DND-41 (cell line): Measurements from ENCODE around the gene MEIS3.
"Not testable (repeated sequence)": the region's sequence is repeated elsewhere in the genome, so short reads cannot be mapped to it uniquely, and the experiment has no call there.

Experiments
- ATAC-seq: fragments of 200-7000 bp; cut with Tn5 transposase; 3 replicates; pipeline ENCODE4 v1.9.1; 2021; ENCODE audit warnings: low read depth; ENCODE audit not compliant: insufficient read depth
- DNase-seq: peaks from one replicate; pipeline ENCODE4 v3.0.0-alpha.2; 2020
- H2AFZ ChIP-seq: 2 replicates; pipeline ENCODE4 v1.6.0; 2012; ENCODE audit warnings: low read depth, low read length
- H3K27ac ChIP-seq: 2 replicates; pipeline ENCODE4 v1.5.1; 2012; ENCODE audit warnings: low read length, inconsistent platforms
- H3K27me3 ChIP-seq: fragments of 200-600 bp; sonication (generic); 2 replicates; pipeline ENCODE4 v1.6.0; 2012; ENCODE audit warnings: low read length, mild to moderate bottlenecking, inconsistent platforms; ENCODE audit not compliant: insufficient read depth, poor library complexity
- H3K36me3 ChIP-seq: 2 replicates; pipeline ENCODE4 v1.5.1; 2012; ENCODE audit warnings: low read length, inconsistent platforms; ENCODE audit not compliant: insufficient read depth
- H3K4me1 ChIP-seq: 2 replicates; pipeline ENCODE4 v1.5.1; 2012; ENCODE audit warnings: mild to moderate bottlenecking, low read length; ENCODE audit not compliant: insufficient read depth
- H3K4me2 ChIP-seq: 2 replicates; pipeline ENCODE4 v1.6.0; 2012; ENCODE audit warnings: mild to moderate bottlenecking, moderate library complexity, low read length, inconsistent platforms; ENCODE audit not compliant: insufficient read depth
- H3K4me3 ChIP-seq, 2 experiments: fragments of 200-600 bp in 1 of 2; shearing (Covaris generic) in 1 of 2; 2 replicates each; pipeline ENCODE4 v1.5.1; 2012 to 2016; ENCODE audit warnings: inconsistent platforms in 2 of 2, low read length in 2 of 2, mild to moderate bottlenecking in 2 of 2, low read depth in 1 of 2, moderate library complexity in 1 of 2
- H3K79me2 ChIP-seq: 2 replicates; pipeline ENCODE4 v1.6.0; 2012; ENCODE audit warnings: low read length, inconsistent platforms; ENCODE audit not compliant: insufficient read depth
- H3K9ac ChIP-seq: 2 replicates; pipeline ENCODE4 v1.6.0; 2012; ENCODE audit warnings: low read depth, mild to moderate bottlenecking, inconsistent platforms, low read length, moderate library complexity
- H3K9me3 ChIP-seq: 2 replicates; pipeline ENCODE4 v1.5.1; 2012; ENCODE audit warnings: low read length, moderate library complexity, mild to moderate bottlenecking, inconsistent platforms; ENCODE audit not compliant: insufficient read depth, severe bottlenecking
- H4K20me1 ChIP-seq: 2 replicates; pipeline ENCODE4 v1.6.0; 2012; ENCODE audit warnings: low read length; ENCODE audit not compliant: insufficient read depth
- EZH2 ChIP-seq: IDR thresholded peaks from 3 replicates; pipeline ENCODE4 v1.6.1; 2012; ENCODE audit warnings: borderline replicate concordance, low read depth, mild to moderate bottlenecking, moderate library complexity, low read length, inconsistent platforms; ENCODE audit not compliant: severe bottlenecking
- TF ChIP-seq, protein P1 (sequence below): IDR thresholded peaks from 2 replicates; pipeline ENCODE4 v1.5.1; 2012; ENCODE audit warnings: borderline replicate concordance, low read length, moderate library complexity, mild to moderate bottlenecking; ENCODE audit not compliant: poor library complexity, severe bottlenecking; ENCODE audit errors: extremely low read depth

The MEIS3 gene

DNA sequence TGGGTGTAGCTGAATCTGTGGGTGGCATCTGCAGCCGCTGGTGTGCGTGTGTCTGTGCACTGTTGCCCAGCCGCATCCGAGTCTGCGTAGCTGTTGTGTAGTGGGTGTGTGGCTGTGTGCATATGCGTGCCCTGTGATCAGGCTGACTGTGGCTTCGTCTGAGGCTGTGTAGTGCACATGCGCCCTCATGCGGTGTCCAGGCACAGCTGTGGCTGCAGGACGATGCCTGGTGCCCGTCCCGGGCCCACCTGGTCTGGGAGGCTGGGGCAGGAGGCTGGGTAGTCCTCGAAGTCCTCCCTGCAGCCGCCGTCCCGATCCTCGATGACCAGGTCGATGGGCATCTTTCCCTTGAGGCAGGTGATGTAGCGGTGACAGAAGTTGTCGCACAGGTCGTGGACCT, 4.9 kb downstream of the MEIS3 start:
- Histone ChIP-seq H3K27ac (no peak overlapping the region), H3K36me3 (no peaks in the 10 kb centered on the region), H3K9me3 (no peaks in the 10 kb centered on the region), H3K79me2 (no peaks in the 10 kb centered on the region), H3K27me3 (peaks cover 2% of the 10 kb centered on the region), H2AFZ (no peak overlapping the region), H3K4me1 (no peaks in the 10 kb centered on the region), H4K20me1 (peaks cover 3% of the 10 kb centered on the region; the same call in 1 of the 2 replicates), H3K9ac (no peak overlapping the region), H3K4me2 (no peak overlapping the region), H3K4me3 (no peak overlapping the region)
- TF ChIP-seq, protein P1, sequence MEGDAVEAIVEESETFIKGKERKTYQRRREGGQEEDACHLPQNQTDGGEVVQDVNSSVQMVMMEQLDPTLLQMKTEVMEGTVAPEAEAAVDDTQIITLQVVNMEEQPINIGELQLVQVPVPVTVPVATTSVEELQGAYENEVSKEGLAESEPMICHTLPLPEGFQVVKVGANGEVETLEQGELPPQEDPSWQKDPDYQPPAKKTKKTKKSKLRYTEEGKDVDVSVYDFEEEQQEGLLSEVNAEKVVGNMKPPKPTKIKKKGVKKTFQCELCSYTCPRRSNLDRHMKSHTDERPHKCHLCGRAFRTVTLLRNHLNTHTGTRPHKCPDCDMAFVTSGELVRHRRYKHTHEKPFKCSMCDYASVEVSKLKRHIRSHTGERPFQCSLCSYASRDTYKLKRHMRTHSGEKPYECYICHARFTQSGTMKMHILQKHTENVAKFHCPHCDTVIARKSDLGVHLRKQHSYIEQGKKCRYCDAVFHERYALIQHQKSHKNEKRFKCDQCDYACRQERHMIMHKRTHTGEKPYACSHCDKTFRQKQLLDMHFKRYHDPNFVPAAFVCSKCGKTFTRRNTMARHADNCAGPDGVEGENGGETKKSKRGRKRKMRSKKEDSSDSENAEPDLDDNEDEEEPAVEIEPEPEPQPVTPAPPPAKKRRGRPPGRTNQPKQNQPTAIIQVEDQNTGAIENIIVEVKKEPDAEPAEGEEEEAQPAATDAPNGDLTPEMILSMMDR, result no peak
- TF ChIP-seq EZH2, result no peak
- DNase-seq, result no peak
- ATAC-seq, result no peak

DNA sequence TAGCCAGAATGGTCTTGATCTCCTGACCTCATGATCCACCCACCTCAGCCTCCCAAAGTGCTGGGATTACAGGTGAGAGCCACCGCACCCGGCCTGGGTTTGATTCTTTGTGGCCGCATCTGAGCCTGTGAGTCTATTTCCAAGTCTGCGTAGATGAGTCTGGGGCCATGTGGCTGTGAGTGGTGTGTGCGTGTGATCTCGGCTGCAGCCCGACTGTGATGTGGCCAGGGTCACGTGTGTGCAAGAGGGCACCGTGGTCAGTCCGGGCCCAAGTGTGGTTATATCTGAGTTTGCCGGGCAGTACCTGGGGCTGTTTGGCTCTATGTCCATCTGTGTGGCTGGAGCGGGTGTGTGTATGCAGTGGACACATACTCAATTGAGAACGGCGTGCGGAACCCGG, 5.4 kb downstream of the MEIS3 start:
- Histone ChIP-seq H3K27me3 (no peaks in the 10 kb centered on the region), H3K4me3 (no peak overlapping the region), H3K9ac (no peak overlapping the region), H4K20me1 (peaks cover 3% of the 10 kb centered on the region; the same call in 1 of the 2 replicates), H2AFZ (no peak overlapping the region), H3K36me3 (no peaks in the 10 kb centered on the region), H3K4me1 (no peaks in the 10 kb centered on the region), H3K9me3 (no peaks in the 10 kb centered on the region), H3K4me2 (no peak overlapping the region), H3K27ac (no peak overlapping the region), H3K79me2 (no peaks in the 10 kb centered on the region)
- DNase-seq (no peak), ATAC-seq (no peak)
- TF ChIP-seq, protein P1, result no peak
- TF ChIP-seq EZH2, result no peak

DNA sequence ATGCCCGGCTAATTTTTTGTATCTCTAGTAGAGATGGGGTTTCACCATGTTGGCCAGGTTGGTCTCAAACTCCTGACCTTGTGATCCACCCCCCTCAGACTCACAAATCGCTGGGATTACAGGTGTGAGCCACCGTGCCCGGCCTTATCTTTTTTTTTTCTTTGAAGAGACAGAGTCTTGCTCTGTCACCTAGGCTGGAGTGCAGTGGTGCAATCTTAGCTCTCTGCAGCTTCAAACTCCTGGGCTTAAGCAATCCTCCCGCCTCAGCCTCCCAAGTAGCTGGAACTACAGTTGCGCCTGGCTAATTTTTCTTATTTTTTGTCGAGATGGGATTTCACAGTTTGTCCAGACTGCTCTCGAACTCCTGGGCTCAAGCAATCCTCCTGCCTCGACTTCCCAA, 7.6 kb downstream of the MEIS3 start:
- not testable (repeated sequence) for H3K4me2 ChIP-seq, H2AFZ ChIP-seq, H3K9me3 ChIP-seq, H3K27me3 ChIP-seq, ATAC-seq, H3K27ac ChIP-seq, H3K4me3 ChIP-seq, H4K20me1 ChIP-seq, H3K9ac ChIP-seq, H3K4me1 ChIP-seq, H3K79me2 ChIP-seq, H3K36me3 ChIP-seq, DNase-seq

DNA sequence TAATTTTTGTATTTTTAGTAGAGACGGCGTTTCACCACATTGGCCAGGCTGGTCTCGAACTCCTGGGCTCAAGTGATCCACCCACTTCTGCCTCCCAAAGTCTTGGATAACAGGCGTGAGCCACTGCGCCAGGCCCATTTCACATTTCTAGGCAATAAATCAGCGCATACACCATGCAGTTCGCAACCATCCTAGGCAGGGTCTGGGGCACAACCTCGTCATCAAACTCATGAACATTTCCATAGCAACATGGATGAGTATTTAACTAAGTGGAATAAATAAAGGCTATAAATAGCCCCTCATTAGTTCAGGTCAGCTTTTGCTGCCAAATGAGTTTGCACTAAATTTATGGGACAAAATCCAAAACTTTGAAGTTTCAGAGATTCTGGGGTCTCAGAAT, 8.2 kb downstream of the MEIS3 start:
- DNase-seq (no peak), ATAC-seq (no peak)
- H2AFZ ChIP-seq, result no peak overlapping the region
- H3K4me2 ChIP-seq, result no peak overlapping the region
- H3K27ac ChIP-seq, result no peak overlapping the region
- no peaks in the 10 kb centered on the region for H3K36me3 ChIP-seq
- no peak overlapping the region for H3K9ac ChIP-seq
- no peaks in the 10 kb centered on the region for H3K79me2 ChIP-seq
- H3K9me3 ChIP-seq, result no peaks in the 10 kb centered on the region
- no peaks in the 10 kb centered on the region for H3K4me1 ChIP-seq
- H3K4me3 ChIP-seq, result no peak overlapping the region
- TF ChIP-seq, protein P1, result no peak
- TF ChIP-seq EZH2, result no peak
- H4K20me1 ChIP-seq, result peaks cover 3% of the 10 kb centered on the region; the same call in 1 of the 2 replicates
- no peaks in the 10 kb centered on the region for H3K27me3 ChIP-seq
